A549 (cell line): ENCODE data around the gene ADAMTS13. TPM values are rescaled to one million over a fixed set of nuclear protein-coding genes. Genes with fewer than 3 reads are reported as not detected.

ENCODE experiments used
- ATAC-seq, 2 experiments: fragments of 200-7000 bp in 1 of 2; fragments of >200 bp in 1 of 2; cut with Nextera tagmentation in 1 of 2; cut with Tn5 transposase in 1 of 2; 3 replicates each; pipeline versions ENCODE4 v1.8.0 to v1.9.1; 2018 to 2020; ENCODE audit warnings: mild to moderate bottlenecking in 1 of 2, moderate library complexity in 1 of 2
- CTCF ChIA-PET: fragments of 300-600 bp; sonication (Branson Sonifier 250); formaldehyde crosslinking; extraction: SDS; loops from one replicate; lab custom pipeline; 2021; ENCODE audit warnings: antibody characterized with exemption, inconsistent platforms; lab: Yijun Ruan, JAX
- POLR2A ChIA-PET: fragments of 350-600 bp; formaldehyde crosslinking; extraction: SDS; loops from one replicate; lab custom pipeline; 2021; ENCODE audit warnings: antibody characterized with exemption, inconsistent platforms; lab: Yijun Ruan, JAX
- DNase-seq, 2 experiments: peaks; one replicate each; pipeline versions ENCODE4 v3.0.0 to v3.0.0-alpha.2; 2011 to 2016; ENCODE audit warnings: low read depth in 1 of 2, low spot score in 1 of 2
- FAIRE-seq: peaks from 2 replicates; lab custom pipeline; 2011; peaks lifted over from hg19 to GRCh38; lab: Jason Lieb, UNC
- H3K27ac ChIP-seq, 2 experiments: fragments of >200 bp; sonication (Bioruptor Twin); formaldehyde crosslinking; 3 replicates each; pipeline ENCODE4 v1.5.1; 2016 to 2017
- H3K4me1 ChIP-seq: fragments of >200 bp; sonication (Bioruptor Twin); formaldehyde crosslinking; 3 replicates; pipeline ENCODE4 v1.6.1; 2016
- H3K4me2 ChIP-seq: fragments of >200 bp; sonication (Bioruptor Twin); formaldehyde crosslinking; 3 replicates; pipeline ENCODE4 v1.6.1; 2016
- H3K4me3 ChIP-seq: fragments of >200 bp; sonication (Bioruptor Twin); formaldehyde crosslinking; 3 replicates; pipeline ENCODE4 v1.5.1; 2016
- H3K9me3 ChIP-seq: fragments of >200 bp; sonication (Bioruptor Twin); formaldehyde crosslinking; 3 replicates; pipeline ENCODE4 v1.6.1; 2016
- BCL3 ChIP-seq: fragments of >200 bp; sonication (Bioruptor Twin); formaldehyde crosslinking; IDR thresholded peaks from 3 replicates; pipeline ENCODE4 v1.6.1; 2016
- CBX2 ChIP-seq: fragments of 200-600 bp; sonication (generic); IDR thresholded peaks from 2 replicates; pipeline ENCODE4 v1.6.1; 2016; ENCODE audit warnings: low read depth, mild to moderate bottlenecking, borderline replicate concordance
- CHD4 ChIP-seq: fragments of 200-600 bp; sonication (generic); IDR thresholded peaks from 2 replicates; pipeline ENCODE4 v1.6.1; 2016; ENCODE audit warnings: antibody characterized with exemption, mild to moderate bottlenecking, borderline replicate concordance
- CTCF ChIP-seq: fragments of >200 bp; sonication (Bioruptor Twin); formaldehyde crosslinking; IDR thresholded peaks from 3 replicates; pipeline ENCODE4 v1.5.1; 2016
- EP300 ChIP-seq, 2 experiments: fragments of >200 bp; sonication (Bioruptor Twin); formaldehyde crosslinking; IDR thresholded peaks; 2 replicates in 1 of 2; 3 replicates in 1 of 2; pipeline ENCODE4 v1.6.1; 2016 to 2017
- FOSB ChIP-seq: fragments of 250-450 bp; sonication (Bioruptor Pico); IDR thresholded peaks from 2 replicates; pipeline ENCODE4 v1.5.0; 2020; ENCODE audit warnings: mild to moderate bottlenecking, moderate library complexity
- GATA3 ChIP-seq: IDR thresholded peaks from 2 replicates; pipeline ENCODE4 v1.6.1; 2012; ENCODE audit warnings: borderline replicate concordance
- HEYL ChIP-seq: fragments of 250-450 bp; sonication (Bioruptor Pico); IDR thresholded peaks from 2 replicates; pipeline ENCODE4 v1.8.0; 2021; ENCODE audit warnings: mild to moderate bottlenecking, moderate library complexity
- HMGXB4 ChIP-seq: fragments of 250-450 bp; sonication (Bioruptor Pico); IDR thresholded peaks from 2 replicates; pipeline ENCODE4 v1.5.0; 2021; ENCODE audit warnings: mild to moderate bottlenecking, moderate library complexity, borderline replicate concordance
- HOXB13 ChIP-seq: fragments of 250-450 bp; sonication (Bioruptor Pico); IDR thresholded peaks from 2 replicates; pipeline ENCODE4 v1.5.0; 2020; ENCODE audit warnings: low read depth, mild to moderate bottlenecking, moderate library complexity
- JUN ChIP-seq, 2 experiments: fragments of >200 bp; sonication (Bioruptor Twin); formaldehyde crosslinking; IDR thresholded peaks; 2 replicates in 1 of 2; 3 replicates in 1 of 2; pipeline ENCODE4 v1.6.1; 2016 to 2017
- MAZ ChIP-seq: fragments of 150-350 bp; IDR thresholded peaks from 2 replicates; pipeline ENCODE4 v1.6.1; 2014; ENCODE audit warnings: antibody characterized with exemption, low read depth, low read length, borderline replicate concordance
- MYC ChIP-seq: IDR thresholded peaks from 2 replicates; pipeline ENCODE4 v1.6.1; 2012; ENCODE audit warnings: mild to moderate bottlenecking, inconsistent platforms, low read length, improper control_type of control experiment, borderline replicate concordance
- NFE2L2 ChIP-seq: fragments of 150-350 bp; conservative IDR thresholded peaks from 2 replicates; pipeline ENCODE4 v1.6.1; 2014; ENCODE audit warnings: low read length
- PBX3 ChIP-seq: IDR thresholded peaks from 2 replicates; pipeline ENCODE4 v1.6.1; 2012
- RAD21 ChIP-seq, 2 experiments: fragments of >200 bp in 1 of 2; sonication (Bioruptor Twin) in 1 of 2; formaldehyde crosslinking in 1 of 2; IDR thresholded peaks in 1 of 2; conservative IDR thresholded peaks in 1 of 2; 2 replicates in 1 of 2; 3 replicates in 1 of 2; pipeline ENCODE4 v1.6.1; 2012 to 2018; ENCODE audit warnings: inconsistent platforms in 1 of 2
- RCOR1 ChIP-seq: fragments of 150-350 bp; IDR thresholded peaks from 2 replicates; pipeline ENCODE4 v1.6.1; 2014; ENCODE audit warnings: antibody characterized with exemption, low read length, low read depth
- USF2 ChIP-seq: fragments of 450-650 bp; IDR thresholded peaks from 2 replicates; pipeline ENCODE4 v1.6.1; 2014; ENCODE audit warnings: antibody characterized with exemption
- ZNF302 ChIP-seq: fragments of 250-450 bp; sonication (Bioruptor Pico); IDR thresholded peaks from 2 replicates; pipeline ENCODE4 v1.9.0; 2021; ENCODE audit warnings: inconsistent platforms, mild to moderate bottlenecking, moderate library complexity
- WGBS: methylation state at CpG from one replicate; pipeline ENCODE4 v1.1.6; 2017; ENCODE audit errors: missing lambda C conversion rate; 5-methylcytosine and 5-hydroxymethylcytosine counted together
- polyA plus RNA-seq, 4 experiments: library from polyadenylated mRNA; depleted of rRNA in 3 of 4; stranded (reverse); fragments of >200 nt; fragmentation: RNase III in 1 of 4; extraction: RNeasy Plus Mini Kit Qiagen cat#74134 plus additional on column Dnase treatment in 1 of 4; gene quantifications; 2 replicates in 3 of 4; 3 replicates in 1 of 4; pipeline ENCODE4 v1.2.3, GENCODE V29; 2011 to 2017

Gene ADAMTS13
- polyA plus RNA-seq, 2 of the 4 experiments (the other 2 are of a cell fraction), result 0.80 to 0.98 TPM

GRCh38 chr9:133429214-133429613 is 7.0 kb downstream of the ADAMTS13 start:
- TF ChIP-seq HOXB13 (CRISPR knock-in tag), result no peak
- no peak for TF ChIP-seq HMGXB4 (CRISPR knock-in tag)
- TF ChIP-seq USF2, result no peak
- no peak for TF ChIP-seq MYC
- TF ChIP-seq GATA3, result no peak
- no peak for TF ChIP-seq ZNF302 (CRISPR knock-in tag)
- TF ChIP-seq FOSB (CRISPR knock-in tag), result no peak
- TF ChIP-seq RCOR1, result no peak
- TF ChIP-seq CBX2, result no peak
- TF ChIP-seq MAZ, result no peak
- TF ChIP-seq HEYL (CRISPR knock-in tag), result no peak
- no peak for TF ChIP-seq EP300 (IDR thresholded peaks at IDR 0.05)
- no peak for TF ChIP-seq BCL3
- TF ChIP-seq JUN (IDR thresholded peaks at IDR 0.05), result no peak
- TF ChIP-seq NFE2L2, result no peak
- TF ChIP-seq PBX3, result no peak
- TF ChIP-seq, all 56 proteins: peak for 0
- H3K4me3 ChIP-seq, result peak overlapping the region; percentile 46
- H3K27ac ChIP-seq, result peak overlapping the region in 1 of 2 experiments; percentile 82; a peak in 4 of 6 replicates
- ChIA-PET CTCF (interaction anchor here (1.5 to 2.3 kb wide), 3 partner anchors 9 to 15 kb away, joined by 3 to 9 read pairs (median 5); no protein-coding TSS in a partner anchor), POLR2A (no interaction called here)
- ATAC-seq (peak; percentile 6 to 11; a peak in 5 of 6 replicates), DNase-seq (no peak), FAIRE-seq (no peak)
- H3K9me3 ChIP-seq, result no peaks in the 10 kb centered on the region
- H3K4me2 ChIP-seq, result peak overlapping the region; percentile 89
- 60% methylated on average over 2 of the region's 18 CpGs for WGBS
- peaks cover 6% of the 10 kb centered on the region; the same call in 1 of the 3 replicates for H3K4me1 ChIP-seq

GRCh38 chr9:133429641-133430161 is 7.5 kb downstream of the ADAMTS13 start:
- Histone ChIP-seq H3K9me3 (no peaks in the 10 kb centered on the region), H3K27ac (no peak overlapping the region), H3K4me2 (peak overlapping the region; percentile 89), H3K4me1 (peaks cover 6% of the 10 kb centered on the region; the same call in 1 of the 3 replicates), H3K4me3 (no peak overlapping the region)
- DNase-seq (peak; percentile 60 to 88), ATAC-seq (peak; percentile 68 to 87; a peak in 5 of 6 replicates), FAIRE-seq (no peak)
- TF ChIP-seq CHD4 (no peak), RAD21 (conservative IDR thresholded peaks at IDR 0.05 in 1 of 2, IDR thresholded peaks at IDR 0.05 in 1 of 2) (peak in 1 of 2 experiments; percentile 17; a peak in 1 of 5 replicates), CTCF (peak; percentile 19; the same call in 2 of the 3 replicates)
- WGBS, result 66% methylated on average over 23 of the region's 49 CpGs
- ChIA-PET POLR2A (no interaction called here), CTCF (interaction anchor here (0.7 to 2.9 kb wide), 8 partner anchors 10 to 164 kb away, joined by 3 to 13 read pairs (median 4); no protein-coding TSS in a partner anchor)
